ENCODE results near the gene OCIAD2. TPM values are rescaled to one million over a fixed set of nuclear protein-coding genes. Genes with fewer than 3 reads are reported as not detected.

OCIAD2 gene
- total RNA-seq, 1 donor from 2014 or later, result 66.3 TPM

Other genes with a start within 250 kb of the OCIAD2 start
- gene FRYL, start 126.5 kb downstream of the OCIAD2 start, total RNA-seq (ENCODE audit: low replicate concordance), result 43.1 and 50.0 TPM in 2 replicates
- gene OCIAD1, start 75.7 kb downstream of the OCIAD2 start, total RNA-seq (ENCODE audit: low replicate concordance), result 132 and 148 TPM in 2 replicates
- not detected in 2 replicates for gene CWH43, start 79.5 kb upstream of the OCIAD2 start, total RNA-seq (ENCODE audit: low replicate concordance)

Measured in type B pancreatic cell (in vitro differentiated cells).